Neural progenitor cell (in vitro differentiated cells): ENCODE measurements around the gene ZNF277.

Experiments
- EZH2 ChIP-seq: fragments of 200-600 bp; sonication (generic); IDR thresholded peaks from 2 replicates; pipeline ENCODE4 v1.6.1; 2017; ENCODE audit warnings: antibody characterized with exemption, mild to moderate bottlenecking, moderate library complexity
- EZH2phosphoT487 ChIP-seq: fragments of 200-600 bp; sonication (generic); IDR thresholded peaks from 2 replicates; pipeline ENCODE4 v1.6.1; 2017; ENCODE audit warnings: antibody characterized with exemption
- TF ChIP-seq, protein P1 (sequence below): fragments of 200-600 bp; sonication (generic); IDR thresholded peaks from 2 replicates; pipeline ENCODE4 v1.5.1; 2017; ENCODE audit warnings: antibody characterized with exemption, mild to moderate bottlenecking

- TF ChIP-seq, protein P1, sequence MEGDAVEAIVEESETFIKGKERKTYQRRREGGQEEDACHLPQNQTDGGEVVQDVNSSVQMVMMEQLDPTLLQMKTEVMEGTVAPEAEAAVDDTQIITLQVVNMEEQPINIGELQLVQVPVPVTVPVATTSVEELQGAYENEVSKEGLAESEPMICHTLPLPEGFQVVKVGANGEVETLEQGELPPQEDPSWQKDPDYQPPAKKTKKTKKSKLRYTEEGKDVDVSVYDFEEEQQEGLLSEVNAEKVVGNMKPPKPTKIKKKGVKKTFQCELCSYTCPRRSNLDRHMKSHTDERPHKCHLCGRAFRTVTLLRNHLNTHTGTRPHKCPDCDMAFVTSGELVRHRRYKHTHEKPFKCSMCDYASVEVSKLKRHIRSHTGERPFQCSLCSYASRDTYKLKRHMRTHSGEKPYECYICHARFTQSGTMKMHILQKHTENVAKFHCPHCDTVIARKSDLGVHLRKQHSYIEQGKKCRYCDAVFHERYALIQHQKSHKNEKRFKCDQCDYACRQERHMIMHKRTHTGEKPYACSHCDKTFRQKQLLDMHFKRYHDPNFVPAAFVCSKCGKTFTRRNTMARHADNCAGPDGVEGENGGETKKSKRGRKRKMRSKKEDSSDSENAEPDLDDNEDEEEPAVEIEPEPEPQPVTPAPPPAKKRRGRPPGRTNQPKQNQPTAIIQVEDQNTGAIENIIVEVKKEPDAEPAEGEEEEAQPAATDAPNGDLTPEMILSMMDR: no peak
- TF ChIP-seq EZH2 (no peak), EZH2phosphoT487 (no peak)
Measured at GRCh38 chr7:112180223-112180622, 26.3 kb upstream of the ZNF277 start.
